HEK293T (cell line): Measurements from ENCODE around the gene ADH7.

Experiments used
- CTCF ChIA-PET: fragments of 350-600 bp; formaldehyde crosslinking; extraction: SDS; loops from one replicate; lab custom pipeline; 2021; ENCODE audit warnings: antibody characterized with exemption, inconsistent platforms; lab: Yijun Ruan, JAX
- POLR2A ChIA-PET: fragments of 350-600 bp; formaldehyde crosslinking; extraction: SDS; loops from one replicate; lab custom pipeline; 2020; ENCODE audit warnings: antibody characterized with exemption, inconsistent platforms; lab: Yijun Ruan, JAX
- DNase-seq: peaks from one replicate; pipeline ENCODE4 v3.0.0; 2012; ENCODE audit warnings: mixed read lengths; ENCODE audit errors: extremely low spot score
- ARNT ChIP-seq: fragments of 450-650 bp; IDR thresholded peaks from 2 replicates; pipeline ENCODE4 v1.6.1; 2017; ENCODE audit warnings: mild to moderate bottlenecking
- BHLHE40 ChIP-seq: fragments of 450-650 bp; IDR thresholded peaks from 2 replicates; pipeline ENCODE4 v1.6.1; 2016; ENCODE audit warnings: mild to moderate bottlenecking, moderate library complexity, borderline replicate concordance
- CTBP1 ChIP-seq: fragments of 450-650 bp; IDR thresholded peaks from 2 replicates; pipeline ENCODE4 v1.6.1; 2016; ENCODE audit warnings: borderline replicate concordance
- ELF4 ChIP-seq: fragments of 450-650 bp; IDR thresholded peaks from 2 replicates; pipeline ENCODE4 v1.6.1; 2017; ENCODE audit warnings: antibody characterized with exemption
- FOXA1 ChIP-seq: fragments of 450-650 bp; IDR thresholded peaks from 2 replicates; pipeline ENCODE4 v1.6.1; 2016; ENCODE audit warnings: mild to moderate bottlenecking
- FOXK2 ChIP-seq: fragments of 450-650 bp; IDR thresholded peaks from 2 replicates; pipeline ENCODE4 v1.6.1; 2016; ENCODE audit warnings: mild to moderate bottlenecking
- FOXM1 ChIP-seq: fragments of 450-650 bp; IDR thresholded peaks from 2 replicates; pipeline ENCODE4 v1.6.1; 2017; ENCODE audit warnings: mild to moderate bottlenecking, borderline replicate concordance
- HDGF ChIP-seq: fragments of 450-650 bp; IDR thresholded peaks from 2 replicates; pipeline ENCODE4 v1.6.1; 2017; ENCODE audit warnings: antibody characterized with exemption, borderline replicate concordance
- L3MBTL2 ChIP-seq: fragments of 450-650 bp; conservative IDR thresholded peaks from 2 replicates; pipeline ENCODE4 v1.6.1; 2016; ENCODE audit warnings: mild to moderate bottlenecking
- LEF1 ChIP-seq: fragments of 450-650 bp; IDR thresholded peaks from 2 replicates; pipeline ENCODE4 v1.6.1; 2017; ENCODE audit warnings: mild to moderate bottlenecking, borderline replicate concordance
- NFRKB ChIP-seq: fragments of 450-650 bp; IDR thresholded peaks from 2 replicates; pipeline ENCODE4 v1.6.1; 2016; ENCODE audit warnings: mild to moderate bottlenecking, moderate library complexity
- PKNOX1 ChIP-seq: fragments of 450-650 bp; IDR thresholded peaks from 2 replicates; pipeline ENCODE4 v1.6.1; 2016
- SP1 ChIP-seq: fragments of 450-650 bp; IDR thresholded peaks from 2 replicates; pipeline ENCODE4 v1.6.1; 2017
- SUZ12 ChIP-seq: fragments of 450-650 bp; IDR thresholded peaks from 2 replicates; pipeline ENCODE4 v1.6.1; 2016; ENCODE audit warnings: mild to moderate bottlenecking
- TARDBP ChIP-seq: fragments of 450-650 bp; IDR thresholded peaks from 2 replicates; pipeline ENCODE4 v1.6.1; 2016
- ZNF384 ChIP-seq: fragments of 450-650 bp; IDR thresholded peaks from 2 replicates; pipeline ENCODE4 v1.6.1; 2016

The ADH7 gene

GRCh38 chr4:99394896-99395295, 40.2 kb downstream of the ADH7 start:
- ChIA-PET POLR2A (no interaction called here), CTCF (no interaction called here)
- no peak for TF ChIP-seq FOXM1
- no peak for TF ChIP-seq PKNOX1
- TF ChIP-seq LEF1: no peak
- TF ChIP-seq ZNF384: no peak
- TF ChIP-seq ARNT: no peak
- no peak for TF ChIP-seq FOXK2
- no peak for TF ChIP-seq SUZ12
- TF ChIP-seq TARDBP: no peak
- no peak for DNase-seq

GRCh38 chr4:99390055-99390454, 45.1 kb downstream of the ADH7 start:
- TF ChIP-seq FOXM1 (no peak), PKNOX1 (no peak), BHLHE40 (no peak), SP1 (no peak)

GRCh38 chr4:99389606-99390005, 45.5 kb downstream of the ADH7 start:
- POLR2A ChIA-PET: no interaction called here
- CTCF ChIA-PET: no interaction called here
- TF ChIP-seq BHLHE40 (no peak), CTBP1 (no peak), SUZ12 (no peak), HDGF (no peak)
- DNase-seq: no peak

More at GRCh38 chr4:99390055-99390454, 45.1 kb downstream of the ADH7 start:
- POLR2A ChIA-PET: no interaction called here
- DNase-seq: no peak
- CTCF ChIA-PET: no interaction called here

- ChIA-PET CTCF (no interaction called here), POLR2A (no interaction called here)
- DNase-seq: no peak
- TF ChIP-seq HDGF (no peak), FOXA1 (no peak)
These were observed 51.2 kb downstream of the ADH7 start for GRCh38 chr4:99383833-99384392.

GRCh38 chr4:99383399-99383798, 51.7 kb downstream of the ADH7 start:
- DNase-seq: no peak
- TF ChIP-seq PKNOX1 (no peak), BHLHE40 (no peak), ELF4 (no peak), FOXA1 (no peak), ARNT (no peak), ZNF384 (no peak), SUZ12 (no peak), FOXM1 (no peak), NFRKB (no peak), TARDBP (no peak), L3MBTL2 (no peak), FOXK2 (no peak), SP1 (no peak), HDGF (no peak), CTBP1 (no peak), LEF1 (no peak)
- ChIA-PET CTCF (no interaction called here), POLR2A (no interaction called here)

- TF ChIP-seq NFRKB (no peak), L3MBTL2 (no peak), FOXA1 (no peak), ARNT (no peak), TARDBP (no peak), SUZ12 (no peak), LEF1 (no peak), CTBP1 (no peak), FOXM1 (no peak), HDGF (no peak), SP1 (no peak), BHLHE40 (no peak), ELF4 (no peak), FOXK2 (no peak), ZNF384 (no peak), PKNOX1 (no peak)
- ChIA-PET POLR2A (no interaction called here), CTCF (no interaction called here)
- no peak for DNase-seq
These were observed 52.3 kb downstream of the ADH7 start for GRCh38 chr4:99382745-99383360.
